ENCODE results near the gene CASP4. TPM values are rescaled to one million over a fixed set of nuclear protein-coding genes. Genes with fewer than 3 reads are reported as not detected.

The CASP4 gene
- total RNA-seq, 1 experiment from 2014 or later = 21.1 TPM

- ChIA-PET POLR2A (no interaction called here), CTCF (no interaction called here), RAD21 (ENCODE audit: low non-redundant PET in 1 of 2, low total read pairs in 2 of 2, uncharacterized antibody in 2 of 2, unreplicated experiment in 2 of 2) (no interaction called here)
- Histone ChIP-seq H3K9me3 (ENCODE audit: control insufficient read depth in 1 of 2, insufficient read depth in 1 of 2, low read depth in 1 of 2, low read length in 2 of 2) (no peaks in the 10 kb centered on the region), H3K9me2 (ENCODE audit: insufficient read depth) (no peaks in the 10 kb centered on the region), H2AFZ (ENCODE audit: low read depth, low read length, poor library complexity, severe bottlenecking) (no peak overlapping the region), H3K27me3 (ENCODE audit: insufficient read depth, low read length) (no peaks in the 10 kb centered on the region), H3K4me2 (ENCODE audit: low read length) (no peak overlapping the region), H3K36me3 (ENCODE audit: control insufficient read depth in 1 of 2, insufficient read depth in 2 of 2, low read length in 2 of 2) (no peaks in the 10 kb centered on the region), H4K20me1 (ENCODE audit: insufficient read depth) (no peaks in the 10 kb centered on the region), H3K9ac (ENCODE audit: low read length) (no peak overlapping the region), H3K27ac (ENCODE audit: low read depth, low read length) (no peak overlapping the region), H3K79me2 (ENCODE audit: insufficient read depth, low read length) (no peaks in the 10 kb centered on the region), H3K4me3 (replicated peaks in 1 of 2; ENCODE audit: low read depth in 1 of 2, low read length in 2 of 2) (no peak overlapping the region), H3K4me1 (ENCODE audit: control insufficient read depth in 1 of 2, insufficient read depth in 2 of 2, low read length in 2 of 2) (peaks cover 0 to 12% of the 10 kb centered on the region in 2 experiments; a peak in 2 of 4 replicates)
- no peak for TF ChIP-seq ZFX (IDR thresholded peaks at IDR 0.05)
- TF ChIP-seq ELF1 (IDR thresholded peaks at IDR 0.05; ENCODE audit: borderline replicate concordance, low read depth) = no peak
- TF ChIP-seq CTCF (IDR thresholded peaks at IDR 0.05 in 2 of 3, conservative IDR thresholded peaks at IDR 0.05 in 1 of 3; ENCODE audit: borderline replicate concordance in 1 of 3, insufficient read depth in 1 of 3, low read depth in 2 of 3, low read length in 2 of 3) = no peak
- TF ChIP-seq ATF3 (IDR thresholded peaks at IDR 0.05) = no peak
- TF ChIP-seq ZBTB33 (IDR thresholded peaks at IDR 0.05; ENCODE audit: extremely low read depth, insufficient replicate concordance, low read length) = no peak
- no peak for TF ChIP-seq JUND (IDR thresholded peaks at IDR 0.05)
- DNase-seq (ENCODE audit: low read depth, low spot score) (no peak), ATAC-seq (no peak)
- BruUV-seq (replicated peaks) = no TSS peak
- intact Hi-C loops (cut with micrococcal nuclease) = no loop called here
These were observed 34.8 kb upstream of the CASP4 start for GRCh38 chr11:105003151-105003550.
